IMR-90 (cell line): ENCODE data around the gene HAUS7. TPM values are rescaled to one million over a fixed set of nuclear protein-coding genes. Genes with fewer than 3 reads are reported as not detected.

ENCODE experiments used
- ATAC-seq: fragments of 200-7000 bp; cut with Tn5 transposase; 2 replicates; pipeline ENCODE4 v1.9.1; 2020; ENCODE audit warnings: low read depth, mild to moderate bottlenecking, moderate library complexity
- BruUV-seq: library from RNA; stranded (reverse); fragments of 400-500 nt; replicated peaks from 2 replicates; lab custom pipeline; 2021; lab: Mats Ljungman, UMichigan
- CTCF ChIA-PET: fragments of 300-600 bp; formaldehyde crosslinking; extraction: SDS; loops from one replicate; lab custom pipeline; 2021; ENCODE audit warnings: antibody characterized with exemption; lab: Yijun Ruan, JAX
- POLR2A ChIA-PET: fragments of 300-600 bp; sonication (Branson Sonifier 250); formaldehyde crosslinking; loops from one replicate; lab custom pipeline; 2022; ENCODE audit warnings: antibody characterized with exemption; ENCODE audit not compliant: unreplicated experiment; lab: Charles Lee
- DNase-seq: peaks from one replicate; pipeline ENCODE4 v3.0.0; 2013
- H2AFZ ChIP-seq: replicated peaks from 2 replicates; pipeline ENCODE3; 2013; ENCODE audit warnings: low read length, mild to moderate bottlenecking; ENCODE audit not compliant: poor library complexity
- H2AK5ac ChIP-seq: 2 replicates; pipeline ENCODE4 v1.6.1; 2013; ENCODE audit warnings: low read depth, low read length, inconsistent platforms
- H2AK9ac ChIP-seq: replicated peaks from 2 replicates; pipeline ENCODE3; 2013; ENCODE audit warnings: mild to moderate bottlenecking, low read depth, low read length, moderate library complexity; ENCODE audit not compliant: poor library complexity
- H2BK120ac ChIP-seq: 2 replicates; pipeline ENCODE4 v1.6.1; 2013; ENCODE audit warnings: low read depth, low read length, inconsistent platforms
- H2BK15ac ChIP-seq: 3 replicates; pipeline ENCODE4 v1.6.1; 2013; ENCODE audit warnings: low read depth, low read length, inconsistent platforms
- H2BK20ac ChIP-seq: 2 replicates; pipeline ENCODE4 v1.6.1; 2013; ENCODE audit warnings: low read depth, mild to moderate bottlenecking, inconsistent platforms, low read length, moderate library complexity
- H2BK5ac ChIP-seq: 2 replicates; pipeline ENCODE4 v1.6.1; 2013; ENCODE audit warnings: mild to moderate bottlenecking, low read depth, low read length, inconsistent platforms; ENCODE audit not compliant: poor library complexity, severe bottlenecking
- H3K14ac ChIP-seq: replicated peaks from 2 replicates; pipeline ENCODE4 v1.6.1; 2013; ENCODE audit warnings: low read depth, low read length, inconsistent platforms
- H3K18ac ChIP-seq: 2 replicates; pipeline ENCODE4 v1.6.1; 2013; ENCODE audit warnings: low read depth, low read length, control low read depth
- H3K23ac ChIP-seq: 2 replicates; pipeline ENCODE4 v1.6.1; 2013; ENCODE audit warnings: low read depth, low read length, inconsistent platforms
- H3K27ac ChIP-seq: 2 replicates; pipeline ENCODE4 v1.5.1; 2013; ENCODE audit warnings: mild to moderate bottlenecking, control low read depth, low read length; ENCODE audit not compliant: insufficient read depth
- H3K27me3 ChIP-seq: 2 replicates; pipeline ENCODE4 v1.6.1; 2013; ENCODE audit warnings: low read length; ENCODE audit not compliant: control insufficient read depth, insufficient read depth
- H3K36me3 ChIP-seq: 2 replicates; pipeline ENCODE4 v1.6.1; 2013; ENCODE audit warnings: low read length, mixed read lengths; ENCODE audit not compliant: control insufficient read depth, insufficient read depth
- H3K4ac ChIP-seq: 2 replicates; pipeline ENCODE4 v1.6.1; 2013; ENCODE audit warnings: low read depth, low read length, inconsistent platforms
- H3K4me1 ChIP-seq: 2 replicates; pipeline ENCODE4 v1.6.1; 2013; ENCODE audit warnings: low read length, mixed read lengths; ENCODE audit not compliant: control insufficient read depth, insufficient read depth
- H3K4me2 ChIP-seq: 2 replicates; pipeline ENCODE4 v1.6.1; 2013; ENCODE audit warnings: low read depth, mild to moderate bottlenecking, control low read depth, low read length, moderate library complexity
- H3K4me3 ChIP-seq: 2 replicates; pipeline ENCODE4 v1.5.1; 2013; ENCODE audit warnings: low read depth, mild to moderate bottlenecking, control low read depth, low read length, moderate library complexity; ENCODE audit not compliant: insufficient read depth
- H3K56ac ChIP-seq: 2 replicates; pipeline ENCODE4 v1.6.1; 2013; ENCODE audit warnings: low read length, inconsistent platforms; ENCODE audit not compliant: insufficient read depth; ENCODE audit errors: extremely low read depth
- H3K79me1 ChIP-seq, 2 experiments: 2 replicates each; pipeline ENCODE4 v1.6.1; 2013; ENCODE audit warnings: low read length in 2 of 2, inconsistent platforms in 1 of 2, low read depth in 1 of 2
- H3K9ac ChIP-seq: 2 replicates; pipeline ENCODE4 v1.6.1; 2013; ENCODE audit warnings: low read depth, low read length, control low read depth
- H3K9me1 ChIP-seq: 2 replicates; pipeline ENCODE4 v1.6.1; 2013; ENCODE audit warnings: low read length, inconsistent platforms; ENCODE audit not compliant: insufficient read depth
- H3K9me3 ChIP-seq: 2 replicates; pipeline ENCODE4 v1.6.1; 2013; ENCODE audit warnings: low read length; ENCODE audit not compliant: control insufficient read depth, insufficient read depth
- H4K20me1 ChIP-seq: 2 replicates; pipeline ENCODE4 v1.6.1; 2013; ENCODE audit warnings: low read length, inconsistent platforms; ENCODE audit not compliant: insufficient read depth
- H4K5ac ChIP-seq: 2 replicates; pipeline ENCODE4 v1.6.1; 2013; ENCODE audit warnings: mild to moderate bottlenecking, low read depth, low read length, control low read depth
- H4K8ac ChIP-seq, 2 experiments: 2 replicates each; pipeline ENCODE4 v1.6.1; 2013; ENCODE audit warnings: low read depth in 2 of 2, low read length in 2 of 2, control low read depth in 1 of 2, inconsistent platforms in 1 of 2
- H4K91ac ChIP-seq: 2 replicates; pipeline ENCODE4 v1.6.1; 2013; ENCODE audit warnings: low read depth, low read length, inconsistent platforms; ENCODE audit not compliant: insufficient read depth
- CEBPB ChIP-seq: IDR thresholded peaks from 2 replicates; pipeline ENCODE4 v1.6.1; 2012; ENCODE audit warnings: low read depth, low read length, improper control_type of control experiment
- CHD1 ChIP-seq: IDR thresholded peaks from 2 replicates; pipeline ENCODE4 v1.6.1; 2012; ENCODE audit warnings: low read depth, low read length, improper control_type of control experiment
- ELK1 ChIP-seq: fragments of 150-350 bp; IDR thresholded peaks from 2 replicates; pipeline ENCODE4 v1.6.1; 2016; ENCODE audit warnings: low read depth, mild to moderate bottlenecking, low read length, moderate library complexity, borderline replicate concordance
- FOS ChIP-seq: fragments of 150-350 bp; IDR thresholded peaks from 2 replicates; pipeline ENCODE4 v1.6.1; 2016; ENCODE audit warnings: low read depth, low read length
- MXI1 ChIP-seq: IDR thresholded peaks from 2 replicates; pipeline ENCODE4 v1.6.1; 2012; ENCODE audit warnings: low read depth, mild to moderate bottlenecking, low read length, moderate library complexity, borderline replicate concordance
- NFE2L2 ChIP-seq: fragments of 150-350 bp; IDR thresholded peaks from 2 replicates; pipeline ENCODE4 v1.6.1; 2016; ENCODE audit warnings: low read depth, mild to moderate bottlenecking, low read length
- RCOR1 ChIP-seq: IDR thresholded peaks from 2 replicates; pipeline ENCODE4 v1.6.1; 2012; ENCODE audit warnings: mild to moderate bottlenecking, low read length, improper control_type of control experiment; ENCODE audit not compliant: insufficient replicate concordance
- SMC3 ChIP-seq: fragments of 150-350 bp; IDR thresholded peaks from 2 replicates; pipeline ENCODE4 v1.6.1; 2016; ENCODE audit warnings: low read depth, mild to moderate bottlenecking, antibody characterized with exemption, low read length, moderate library complexity
- USF2 ChIP-seq: fragments of 150-350 bp; IDR thresholded peaks from 2 replicates; pipeline ENCODE4 v1.6.1; 2017; ENCODE audit warnings: mild to moderate bottlenecking, antibody characterized with exemption, low read length, low read depth
- WGBS, 2 experiments: methylation state at CpG; one replicate each; pipeline versions ENCODE4 v1.1.5 to v1.1.7; 2013; ENCODE audit warnings: missing lambda C conversion rate in 2 of 2; ENCODE audit not compliant: insufficient read length in 1 of 2; ENCODE audit errors: extremely low coverage in 2 of 2; 5-methylcytosine and 5-hydroxymethylcytosine counted together
- dilution Hi-C: fragments of 300-500 bp; cut with HindIII; formaldehyde crosslinking; loops from one replicate; pipeline ENCODE4 v1.14.3; 2018; ENCODE audit warnings: low sequenced_read_pairs; ENCODE audit not compliant: unreplicated experiment
- in situ Hi-C: fragments of 300-500 bp; cut with MboI; formaldehyde crosslinking; loops from 3 replicates; pipeline ENCODE4 v1.14.3; 2019; ENCODE audit warnings: low sequenced_read_pairs, inconsistent platforms, mixed read lengths
- intact Hi-C: fragments of 100-400 bp; cut with micrococcal nuclease; formaldehyde crosslinking; loops from 2 replicates; pipeline ENCODE4 v1.10.0; 2022
- polyA plus RNA-seq, 3 experiments: library from polyadenylated mRNA; depleted of rRNA; stranded (reverse); fragments of >200 nt; gene quantifications; 2 replicates each; pipeline ENCODE4 v1.2.3, GENCODE V29; 2012; ENCODE audit warnings: low replicate concordance in 1 of 3
- total RNA-seq: library from RNA; depleted of rRNA; stranded (reverse); fragments of >200 nt; gene quantifications from 2 replicates; pipeline ENCODE4 v1.2.3, GENCODE V29; 2012

Gene HAUS7
- total and polyA plus RNA-seq, 2 of the 4 experiments (the other 2 are of a cell fraction): 10.8 to 25.9 TPM

- no peak for TF ChIP-seq CHD1
- TF ChIP-seq SMC3: peak; percentile 54
- TF ChIP-seq MXI1: no peak
These were observed 24.4 kb upstream of the HAUS7 start, which contains the start of gene BGN (continued) for GRCh38 chrX:153494541-153495361.

- no TSS peak for BruUV-seq
These were observed 23.7 kb upstream of the HAUS7 start for GRCh38 chrX:153494061-153494460.

More at GRCh38 chrX:153494061-153494460, 23.7 kb upstream of the HAUS7 start:
- Histone ChIP-seq H2BK15ac (peak overlapping the region; percentile 50; the same call in 1 of the 3 replicates), H3K18ac (no peak overlapping the region; the same call in 1 of the 2 replicates), H2BK20ac (peak overlapping the region; percentile 53; the same call in 1 of the 2 replicates), H2AFZ (peak overlapping the region; percentile 72), H3K56ac (peak overlapping the region; percentile 51), H3K36me3 (no peaks in the 10 kb centered on the region), H3K4me1 (peaks cover 20% of the 10 kb centered on the region), H3K9ac (peak overlapping the region; percentile 53), H4K5ac (peak overlapping the region; percentile 86), H4K8ac (peak overlapping the region; percentile 54 to 85; a peak in 3 of 4 replicates), H2AK5ac (peak overlapping the region; percentile 87), H3K23ac (peak overlapping the region; percentile 87), H4K20me1 (no peaks in the 10 kb centered on the region), H3K4me2 (peak overlapping the region; percentile 70), H3K27me3 (no peaks in the 10 kb centered on the region), H3K79me1 (peaks cover 0 to 8% of the 10 kb centered on the region in 2 experiments; a peak in 2 of 4 replicates), H3K9me3 (no peaks in the 10 kb centered on the region; the same call in 1 of the 2 replicates), H3K4ac (peak overlapping the region; percentile 89), H3K9me1 (no peaks in the 10 kb centered on the region), H4K91ac (peak overlapping the region; percentile 70), H3K27ac (peak overlapping the region; percentile 56), H2BK5ac (peak overlapping the region; percentile 67), H2AK9ac (peak overlapping the region; percentile 91), H2BK120ac (peak overlapping the region; percentile 77), H3K14ac (peak overlapping the region; percentile 14), H3K4me3 (peak overlapping the region; percentile 14; the same call in 1 of the 2 replicates)
- 80% methylated on average over 1 of the region's 12 CpGs; no CpG with 5 or more reads in 1 of the 2 experiments for WGBS, 2 experiments
- intact Hi-C loops: no loop called here
- TF ChIP-seq FOS (no peak), MXI1 (no peak), SMC3 (no peak), ELK1 (no peak), CEBPB (peak; percentile 72), NFE2L2 (no peak), USF2 (no peak), RCOR1 (no peak)
- CTCF ChIA-PET: interaction anchor here (1.5 to 2.0 kb wide), 2 partner anchors 22 to 23 kb away, joined by 7 to 10 read pairs; partner anchors contain the start of gene HAUS7
- POLR2A ChIA-PET: no interaction called here
- dilution Hi-C loops: no loop called here
- no peak for ATAC-seq
- in situ Hi-C loops: no loop called here
- peak; percentile 41 for DNase-seq
